MM.1S (cell line): Measurements from ENCODE around the gene ITGB6.

Experiments used
- DNase-seq: peaks from one replicate; pipeline ENCODE4 v3.0.0-alpha.2; 2015
- H2AFZ ChIP-seq: fragments of 300-600 bp; sonication (generic); 2 replicates; pipeline ENCODE4 v1.6.0; 2016; ENCODE audit warnings: antibody characterized with exemption, low read length
- H3F3A ChIP-seq: fragments of 300-600 bp; sonication (generic); 2 replicates; pipeline ENCODE4 v1.6.1; 2016; ENCODE audit warnings: mild to moderate bottlenecking, antibody characterized with exemption, low read length, moderate library complexity, mixed read lengths; ENCODE audit not compliant: insufficient read depth
- H3K27ac ChIP-seq: fragments of 300-600 bp; sonication (generic); 2 replicates; pipeline ENCODE4 v1.5.1; 2016; ENCODE audit warnings: mild to moderate bottlenecking, low read length
- H3K27me3 ChIP-seq: fragments of 300-600 bp; sonication (generic); replicated peaks from 2 replicates; pipeline ENCODE4 v1.6.0; 2016; ENCODE audit warnings: low read length; ENCODE audit not compliant: insufficient read depth
- H3K36me3 ChIP-seq: fragments of 300-600 bp; sonication (generic); replicated peaks from 2 replicates; pipeline ENCODE4 v1.6.1; 2016; ENCODE audit warnings: mild to moderate bottlenecking, low read length, mixed read lengths; ENCODE audit not compliant: insufficient read depth
- H3K4me1 ChIP-seq: fragments of 300-600 bp; sonication (generic); 2 replicates; pipeline ENCODE4 v1.6.1; 2016; ENCODE audit warnings: low read length, mixed read lengths
- H3K4me2 ChIP-seq: fragments of 300-600 bp; sonication (generic); 2 replicates; pipeline ENCODE4 v1.6.0; 2016; ENCODE audit warnings: low read depth, low read length
- H3K4me3 ChIP-seq: fragments of 300-600 bp; sonication (generic); 2 replicates; pipeline ENCODE4 v1.5.1; 2016; ENCODE audit warnings: low read length, mixed read lengths
- H3K79me2 ChIP-seq: fragments of 300-600 bp; sonication (generic); 2 replicates; pipeline ENCODE4 v1.6.1; 2016; ENCODE audit warnings: mixed run types, low read length, mixed read lengths
- H3K9ac ChIP-seq: fragments of 300-600 bp; sonication (generic); 2 replicates; pipeline ENCODE4 v1.6.1; 2016; ENCODE audit warnings: low read length, mixed read lengths
- H3K9me2 ChIP-seq: fragments of 300-600 bp; sonication (generic); replicated peaks from 2 replicates; pipeline ENCODE4 v1.6.1; 2016; ENCODE audit warnings: mild to moderate bottlenecking, low read length, mixed read lengths; ENCODE audit not compliant: insufficient read depth
- H3K9me3 ChIP-seq: fragments of 300-600 bp; sonication (generic); replicated peaks from 2 replicates; pipeline ENCODE4 v1.6.1; 2016; ENCODE audit warnings: mild to moderate bottlenecking, low read length, mixed read lengths; ENCODE audit not compliant: insufficient read depth
- H4K20me1 ChIP-seq: fragments of 300-600 bp; sonication (generic); 2 replicates; pipeline ENCODE4 v1.6.1; 2016; ENCODE audit warnings: mild to moderate bottlenecking, low read length, moderate library complexity, mixed read lengths; ENCODE audit not compliant: insufficient read depth
- EZH2 ChIP-seq: fragments of 300-600 bp; sonication (generic); optimal IDR thresholded peaks from 2 replicates; pipeline ENCODE3; 2017; ENCODE audit warnings: low read depth, mild to moderate bottlenecking, antibody characterized with exemption, low read length, mixed read lengths
- EZH2phosphoT487 ChIP-seq: fragments of 300-600 bp; sonication (generic); IDR thresholded peaks from 2 replicates; pipeline ENCODE4 v1.6.1; 2018; ENCODE audit warnings: antibody characterized with exemption, low read length
- TF ChIP-seq, protein P1 (sequence below): fragments of 300-600 bp; sonication (generic); IDR thresholded peaks from 2 replicates; pipeline ENCODE4 v1.5.1; 2016; ENCODE audit warnings: antibody characterized with exemption, low read length, mixed read lengths

Gene ITGB6

DNA sequence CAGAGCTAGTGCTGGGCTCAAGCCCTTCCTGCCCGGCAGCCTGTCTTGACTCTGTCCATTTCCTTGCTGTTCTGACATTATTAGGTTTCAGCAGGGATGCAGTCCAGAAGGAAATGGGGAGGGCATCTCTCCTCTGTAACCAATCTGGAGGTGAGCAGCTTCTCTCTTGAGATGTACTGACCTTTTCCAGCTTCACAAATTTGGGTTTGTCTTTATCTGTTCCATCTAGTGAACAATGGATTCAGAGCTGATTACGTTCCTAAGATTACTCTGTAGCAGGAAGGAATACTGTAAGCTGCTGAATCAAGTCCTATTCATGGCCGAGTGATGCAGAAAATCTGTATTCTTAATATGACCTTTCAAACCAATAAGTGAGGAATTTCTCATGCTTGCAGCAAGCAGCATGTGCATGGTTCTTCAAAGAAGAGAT, 148.7 kb downstream of the ITGB6 start:
- no peaks in the 10 kb centered on the region for H3K9me2 ChIP-seq
- H3K27me3 ChIP-seq: no peaks in the 10 kb centered on the region
- H3K4me2 ChIP-seq: no peak overlapping the region
- H3K36me3 ChIP-seq: no peaks in the 10 kb centered on the region
- no peaks in the 10 kb centered on the region for H4K20me1 ChIP-seq
- no peaks in the 10 kb centered on the region for H3K79me2 ChIP-seq
- H2AFZ ChIP-seq: no peak overlapping the region
- TF ChIP-seq, protein P1, sequence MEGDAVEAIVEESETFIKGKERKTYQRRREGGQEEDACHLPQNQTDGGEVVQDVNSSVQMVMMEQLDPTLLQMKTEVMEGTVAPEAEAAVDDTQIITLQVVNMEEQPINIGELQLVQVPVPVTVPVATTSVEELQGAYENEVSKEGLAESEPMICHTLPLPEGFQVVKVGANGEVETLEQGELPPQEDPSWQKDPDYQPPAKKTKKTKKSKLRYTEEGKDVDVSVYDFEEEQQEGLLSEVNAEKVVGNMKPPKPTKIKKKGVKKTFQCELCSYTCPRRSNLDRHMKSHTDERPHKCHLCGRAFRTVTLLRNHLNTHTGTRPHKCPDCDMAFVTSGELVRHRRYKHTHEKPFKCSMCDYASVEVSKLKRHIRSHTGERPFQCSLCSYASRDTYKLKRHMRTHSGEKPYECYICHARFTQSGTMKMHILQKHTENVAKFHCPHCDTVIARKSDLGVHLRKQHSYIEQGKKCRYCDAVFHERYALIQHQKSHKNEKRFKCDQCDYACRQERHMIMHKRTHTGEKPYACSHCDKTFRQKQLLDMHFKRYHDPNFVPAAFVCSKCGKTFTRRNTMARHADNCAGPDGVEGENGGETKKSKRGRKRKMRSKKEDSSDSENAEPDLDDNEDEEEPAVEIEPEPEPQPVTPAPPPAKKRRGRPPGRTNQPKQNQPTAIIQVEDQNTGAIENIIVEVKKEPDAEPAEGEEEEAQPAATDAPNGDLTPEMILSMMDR: no peak
- TF ChIP-seq EZH2phosphoT487: no peak
- no peak for TF ChIP-seq EZH2
- no peak for DNase-seq
- no peaks in the 10 kb centered on the region for H3K4me1 ChIP-seq
- no peaks in the 10 kb centered on the region for H3F3A ChIP-seq
- H3K4me3 ChIP-seq: no peak overlapping the region
- no peaks in the 10 kb centered on the region for H3K9me3 ChIP-seq
- no peak overlapping the region for H3K9ac ChIP-seq
- no peak overlapping the region for H3K27ac ChIP-seq

DNA sequence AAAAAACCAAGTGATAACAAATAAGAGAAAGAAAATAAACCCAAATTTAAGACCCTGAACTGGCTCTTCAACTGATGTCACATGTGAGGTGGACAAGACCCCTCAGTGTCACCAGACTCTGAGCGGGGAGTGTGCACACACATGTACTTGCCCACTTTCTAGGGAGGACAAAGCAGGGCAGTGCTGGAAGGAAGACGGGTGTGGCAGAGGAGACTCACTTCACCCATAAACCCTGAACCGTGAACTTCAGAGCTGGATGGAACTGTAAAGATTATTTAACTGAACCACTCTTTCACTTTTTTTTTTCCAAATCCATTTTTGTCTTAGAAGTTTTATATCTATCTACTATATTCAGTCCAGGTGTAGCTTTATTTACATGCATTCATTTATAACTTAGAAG, 149.9 kb downstream of the ITGB6 start:
- H3F3A ChIP-seq: no peaks in the 10 kb centered on the region
- TF ChIP-seq, protein P1: no peak
- TF ChIP-seq EZH2phosphoT487: no peak
- TF ChIP-seq EZH2: no peak

More for the DNA sequence above, 149.9 kb downstream of the ITGB6 start:
- Histone ChIP-seq H3K79me2 (no peaks in the 10 kb centered on the region), H4K20me1 (no peaks in the 10 kb centered on the region), H3K4me1 (no peaks in the 10 kb centered on the region), H3K27me3 (no peaks in the 10 kb centered on the region), H3K27ac (no peak overlapping the region), H3K9me2 (no peaks in the 10 kb centered on the region), H2AFZ (no peak overlapping the region), H3K36me3 (no peaks in the 10 kb centered on the region), H3K9ac (no peak overlapping the region), H3K4me3 (no peak overlapping the region), H3K4me2 (no peak overlapping the region), H3K9me3 (no peaks in the 10 kb centered on the region)
- DNase-seq: no peak
